Adrenal gland (tissue), 5 donors: ENCODE results near the gene SLC46A3.

Experiments used
- CTCF ChIP-seq, 6 experiments: fragments of 450-650 bp in 4 of 6; fragments of 200-600 bp in 2 of 6; sonication (generic) in 1 of 6; IDR thresholded peaks; 1 replicate in 5 of 6; 2 replicates in 1 of 6; pipeline versions ENCODE4 v1.5.1 to v1.8.0; 2016 to 2021; ENCODE audit warnings: antibody characterized with exemption in 6 of 6, mild to moderate bottlenecking in 2 of 6, moderate library complexity in 1 of 6
- POLR2A ChIP-seq, 2 donors: fragments of 450-650 bp; IDR thresholded peaks; one replicate each; pipeline ENCODE4 v1.6.1; 2017; ENCODE audit warnings: antibody characterized with exemption in 2 of 2, mild to moderate bottlenecking in 2 of 2, moderate library complexity in 1 of 2
- donor health status: DM: no; HTN: no; CAD: no.

GRCh38 chr13:28743020-28743419 is 24.2 kb upstream of the SLC46A3 start:
- TF ChIP-seq POLR2A (IDR thresholded peaks at IDR 0.05) (no peak), CTCF (IDR thresholded peaks at IDR 0.05) (no peak)
